Measurements from ENCODE around the gene NTNG2. TPM values are rescaled to one million over a fixed set of nuclear protein-coding genes. Genes with fewer than 3 reads are reported as not detected.

The NTNG2 gene
- total RNA-seq, 1 donor from 2014 or later = 43.7 TPM

DNA sequence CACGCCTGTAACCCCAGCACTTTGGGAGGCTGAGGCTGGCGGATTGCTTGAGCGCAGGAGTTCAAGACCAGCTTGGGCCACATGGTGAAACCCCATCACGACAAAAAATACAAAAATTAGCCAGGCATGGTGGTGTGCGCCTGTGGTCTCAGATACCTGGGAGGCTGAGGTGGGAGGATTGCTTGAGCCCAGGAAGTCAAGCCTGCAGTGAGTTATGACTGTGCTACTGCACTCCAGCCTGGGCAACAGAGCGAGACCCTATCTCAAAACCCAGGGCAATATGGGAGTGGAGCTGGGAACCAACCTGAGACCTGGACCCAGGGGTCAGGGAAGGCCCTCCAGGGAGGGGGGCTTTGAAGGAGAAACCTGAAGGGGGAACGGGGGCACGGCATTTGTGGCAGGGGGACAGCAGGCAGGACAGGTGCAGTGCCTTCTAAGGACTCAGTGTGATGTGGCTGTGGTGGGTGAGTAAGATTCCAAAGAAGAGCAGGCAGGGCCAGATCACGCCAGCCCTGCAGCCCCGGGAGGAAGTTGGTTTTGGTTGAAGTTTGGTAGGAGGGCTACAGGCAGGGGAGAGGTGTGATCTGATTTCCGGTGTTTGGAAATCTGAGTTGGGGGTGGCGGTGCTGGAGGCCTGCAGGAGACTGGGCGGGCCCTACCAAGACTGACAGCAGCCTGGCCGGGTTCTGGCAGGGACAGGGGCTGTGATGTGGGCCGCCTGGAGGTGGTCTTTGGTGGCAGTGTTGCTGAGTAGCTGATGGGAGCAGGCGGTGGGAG is 46.2 kb downstream of the NTNG2 start:
- Mint-ChIP-seq H3K4me3 (ENCODE audit: unreplicated experiment) (no peak overlapping the region), H3K27ac (ENCODE audit: unreplicated experiment) (no peak overlapping the region), H3K27me3 (ENCODE audit: unreplicated experiment) (peaks cover 13% of the 10 kb centered on the region), H3K9me3 (ENCODE audit: unreplicated experiment) (peaks cover 11% of the 10 kb centered on the region), H3K36me3 (ENCODE audit: unreplicated experiment) (peaks cover 14% of the 10 kb centered on the region), H3K4me1 (ENCODE audit: low read depth, unreplicated experiment) (peaks cover 7% of the 10 kb centered on the region)
- DNase-seq = no peak
- TF ChIP-seq, protein P1, sequence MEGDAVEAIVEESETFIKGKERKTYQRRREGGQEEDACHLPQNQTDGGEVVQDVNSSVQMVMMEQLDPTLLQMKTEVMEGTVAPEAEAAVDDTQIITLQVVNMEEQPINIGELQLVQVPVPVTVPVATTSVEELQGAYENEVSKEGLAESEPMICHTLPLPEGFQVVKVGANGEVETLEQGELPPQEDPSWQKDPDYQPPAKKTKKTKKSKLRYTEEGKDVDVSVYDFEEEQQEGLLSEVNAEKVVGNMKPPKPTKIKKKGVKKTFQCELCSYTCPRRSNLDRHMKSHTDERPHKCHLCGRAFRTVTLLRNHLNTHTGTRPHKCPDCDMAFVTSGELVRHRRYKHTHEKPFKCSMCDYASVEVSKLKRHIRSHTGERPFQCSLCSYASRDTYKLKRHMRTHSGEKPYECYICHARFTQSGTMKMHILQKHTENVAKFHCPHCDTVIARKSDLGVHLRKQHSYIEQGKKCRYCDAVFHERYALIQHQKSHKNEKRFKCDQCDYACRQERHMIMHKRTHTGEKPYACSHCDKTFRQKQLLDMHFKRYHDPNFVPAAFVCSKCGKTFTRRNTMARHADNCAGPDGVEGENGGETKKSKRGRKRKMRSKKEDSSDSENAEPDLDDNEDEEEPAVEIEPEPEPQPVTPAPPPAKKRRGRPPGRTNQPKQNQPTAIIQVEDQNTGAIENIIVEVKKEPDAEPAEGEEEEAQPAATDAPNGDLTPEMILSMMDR (IDR thresholded peaks at IDR 0.05; ENCODE audit: partially characterized antibody, unreplicated experiment) = no peak

DNA sequence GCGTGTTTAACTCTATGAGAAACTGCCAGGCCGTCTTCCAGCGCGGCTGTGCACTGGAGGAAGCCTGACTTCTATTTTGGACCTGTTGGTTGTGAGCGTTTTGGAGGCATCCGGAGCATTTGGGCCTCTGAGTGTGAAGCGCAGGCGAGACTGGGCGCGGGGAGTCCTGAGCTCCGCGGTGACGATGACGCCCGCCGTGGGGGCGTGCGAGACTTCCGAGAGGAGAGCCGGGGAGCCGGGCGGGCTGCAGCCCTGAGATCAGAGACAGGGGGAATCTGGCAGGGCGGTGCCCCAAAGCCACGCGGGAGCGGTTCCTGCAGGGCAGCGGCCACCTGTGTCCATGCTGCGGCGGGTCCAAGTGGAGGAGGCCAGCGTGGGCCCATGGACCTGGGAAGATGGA is 47.4 kb downstream of the NTNG2 start:
- H3K27ac Mint-ChIP-seq (ENCODE audit: unreplicated experiment) = no peak overlapping the region
- DNase-seq = no peak
- TF ChIP-seq, protein P1 (IDR thresholded peaks at IDR 0.05; ENCODE audit: partially characterized antibody, unreplicated experiment) = no peak
- H3K27me3 Mint-ChIP-seq (ENCODE audit: unreplicated experiment) = peaks cover 13% of the 10 kb centered on the region
- peaks cover 14% of the 10 kb centered on the region for H3K36me3 Mint-ChIP-seq (ENCODE audit: unreplicated experiment)
- H3K9me3 Mint-ChIP-seq (ENCODE audit: unreplicated experiment) = peaks cover 14% of the 10 kb centered on the region
- peaks cover 11% of the 10 kb centered on the region for H3K4me1 Mint-ChIP-seq (ENCODE audit: low read depth, unreplicated experiment)
- no peak overlapping the region for H3K4me3 Mint-ChIP-seq (ENCODE audit: unreplicated experiment)

DNA sequence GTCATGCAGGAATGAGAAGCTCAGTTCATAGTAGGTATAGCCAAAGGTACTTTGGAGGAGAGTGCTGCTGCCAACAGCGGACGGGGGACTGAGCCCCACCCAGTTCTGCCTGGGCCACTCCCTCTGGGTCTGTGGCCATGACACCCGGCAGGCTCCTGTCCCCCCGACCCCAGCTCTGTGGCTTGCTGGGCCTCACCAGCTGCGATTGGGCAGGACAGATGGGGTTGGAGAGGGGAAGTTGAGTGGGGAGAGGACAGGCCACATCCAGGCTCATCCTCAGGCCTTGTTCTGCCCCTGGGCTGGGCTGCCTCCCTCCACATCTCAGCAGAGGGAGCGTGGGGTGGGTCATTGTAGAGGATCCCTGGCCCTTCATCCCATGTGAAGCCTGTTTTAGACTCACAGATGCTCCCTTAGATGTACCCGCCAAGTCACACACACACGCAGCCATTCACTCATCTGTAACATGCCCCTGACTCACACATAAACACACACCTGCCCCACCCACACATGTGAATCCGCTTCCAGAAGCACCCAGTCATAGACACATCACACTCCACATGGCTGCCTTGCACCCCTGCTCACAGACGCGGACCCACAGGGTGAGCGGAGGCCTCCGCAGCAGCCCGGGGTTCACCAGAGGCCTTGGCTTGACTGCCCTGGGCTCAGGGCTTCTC is 48.8 kb downstream of the NTNG2 start:
- H3K9me3 Mint-ChIP-seq (ENCODE audit: unreplicated experiment) = peaks cover 5% of the 10 kb centered on the region
- H3K36me3 Mint-ChIP-seq (ENCODE audit: unreplicated experiment) = peaks cover 4% of the 10 kb centered on the region
- H3K27ac Mint-ChIP-seq (ENCODE audit: unreplicated experiment) = no peak overlapping the region
- peaks cover 11% of the 10 kb centered on the region for H3K4me1 Mint-ChIP-seq (ENCODE audit: low read depth, unreplicated experiment)
- H3K4me3 Mint-ChIP-seq (ENCODE audit: unreplicated experiment) = no peak overlapping the region
- TF ChIP-seq, protein P1 (IDR thresholded peaks at IDR 0.05; ENCODE audit: partially characterized antibody, unreplicated experiment) = no peak
- H3K27me3 Mint-ChIP-seq (ENCODE audit: unreplicated experiment) = peaks cover 13% of the 10 kb centered on the region
- DNase-seq = no peak

DNA sequence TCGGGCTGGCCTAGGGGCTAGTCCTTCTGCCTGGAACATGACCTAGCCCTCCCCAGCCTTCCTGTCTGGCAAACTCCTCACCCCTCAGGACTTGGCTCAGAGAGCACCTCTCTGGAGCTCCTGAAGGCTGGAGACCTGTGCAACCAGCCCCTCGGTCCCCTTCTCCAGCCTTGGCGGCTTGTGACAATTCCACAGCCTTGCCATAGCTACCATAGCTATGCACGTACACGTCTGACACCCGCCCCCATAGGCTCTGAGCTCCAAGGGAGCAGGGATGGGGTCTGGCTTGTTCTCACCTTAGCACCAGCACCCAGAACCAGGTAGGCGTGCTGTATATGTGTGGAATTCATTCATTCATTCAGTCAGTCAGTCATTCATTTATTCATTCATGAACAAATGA is 49.7 kb downstream of the NTNG2 start:
- peaks cover 5% of the 10 kb centered on the region for H3K9me3 Mint-ChIP-seq (ENCODE audit: unreplicated experiment)
- peaks cover 11% of the 10 kb centered on the region for H3K4me1 Mint-ChIP-seq (ENCODE audit: low read depth, unreplicated experiment)
- TF ChIP-seq, protein P1 (IDR thresholded peaks at IDR 0.05; ENCODE audit: partially characterized antibody, unreplicated experiment) = no peak
- peaks cover 13% of the 10 kb centered on the region for H3K27me3 Mint-ChIP-seq (ENCODE audit: unreplicated experiment)
- DNase-seq = no peak
- no peak overlapping the region for H3K27ac Mint-ChIP-seq (ENCODE audit: unreplicated experiment)
- H3K36me3 Mint-ChIP-seq (ENCODE audit: unreplicated experiment) = peaks cover 4% of the 10 kb centered on the region
- H3K4me3 Mint-ChIP-seq (ENCODE audit: unreplicated experiment) = no peak overlapping the region

All from glutamatergic neuron (in vitro differentiated cells).